RWPE1 (cell line): ENCODE results near the gene MCM5.
"Not testable (repeated sequence)": the region's sequence is repeated elsewhere in the genome, so short reads cannot be mapped to it uniquely, and the experiment has no call there.

Experiments
- CTCF ChIA-PET: fragments of 350-600 bp; sonication (Branson Sonifier 250); formaldehyde crosslinking; extraction: SDS; loops from one replicate; lab custom pipeline; 2021; lab: Yijun Ruan, JAX
- POLR2A ChIA-PET: fragments of 400-600 bp; formaldehyde crosslinking; extraction: SDS; loops from one replicate; lab custom pipeline; 2020; ENCODE audit warnings: antibody characterized with exemption; ENCODE audit not compliant: low non-redundant PET; lab: Yijun Ruan, JAX
- DNase-seq: peaks from one replicate; pipeline ENCODE4 v3.0.0; 2012; ENCODE audit warnings: low spot score
- H3K27ac ChIP-seq: fragments of 450-650 bp; 2 replicates; pipeline ENCODE4 v1.5.1; 2017
- TF ChIP-seq, protein P1 (sequence below): fragments of 450-650 bp; conservative IDR thresholded peaks from 2 replicates; pipeline ENCODE4 v1.5.1; 2017; ENCODE audit warnings: low read depth, mild to moderate bottlenecking

The MCM5 gene

DNA sequence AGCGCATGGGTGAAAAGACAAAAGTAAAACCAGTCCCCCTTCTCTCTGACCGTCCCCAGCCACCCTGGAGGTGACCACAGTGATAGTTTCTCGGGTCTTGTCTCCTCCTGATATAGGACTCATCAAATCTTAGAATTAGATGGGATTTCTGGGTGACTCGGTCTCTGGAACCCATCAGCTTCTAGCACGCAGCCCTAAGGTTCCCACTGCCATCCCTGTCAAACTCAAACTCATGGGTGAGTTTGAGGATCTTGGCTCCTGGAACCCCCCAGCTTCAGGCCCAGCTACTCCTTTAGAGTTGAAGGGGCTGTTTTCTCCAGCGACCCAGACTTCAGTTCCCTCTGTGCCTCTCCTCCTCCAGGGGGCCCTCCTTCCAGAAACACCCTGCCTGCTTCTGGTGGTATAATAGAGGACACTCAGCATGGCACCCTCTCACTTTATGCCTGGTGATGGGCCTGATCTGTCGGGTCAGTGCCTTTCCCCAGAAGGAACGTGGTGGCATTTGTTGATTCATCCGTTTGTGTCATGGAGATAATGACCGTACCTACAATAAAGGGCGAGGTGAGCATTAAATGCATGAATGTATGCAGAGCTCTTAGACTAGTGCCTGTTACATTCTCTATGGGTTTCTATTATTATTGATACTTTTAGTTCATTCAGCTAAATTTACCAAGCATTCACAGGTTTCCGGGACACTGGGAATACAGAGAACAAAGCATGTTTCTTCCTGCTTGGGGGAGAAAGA, 31.7 kb downstream of the MCM5 start:
- CTCF ChIA-PET: interaction anchor here (0.9 to 1.1 kb wide), 2 partner anchors 151 to 685 kb away, joined by 3 to 10 read pairs; no protein-coding TSS in a partner anchor
- no peak for DNase-seq
- H3K27ac ChIP-seq: 0 out of 2 replicates have a peak overlapping the region, but pooled peaks have one; percentile 50
- TF ChIP-seq, protein P1, sequence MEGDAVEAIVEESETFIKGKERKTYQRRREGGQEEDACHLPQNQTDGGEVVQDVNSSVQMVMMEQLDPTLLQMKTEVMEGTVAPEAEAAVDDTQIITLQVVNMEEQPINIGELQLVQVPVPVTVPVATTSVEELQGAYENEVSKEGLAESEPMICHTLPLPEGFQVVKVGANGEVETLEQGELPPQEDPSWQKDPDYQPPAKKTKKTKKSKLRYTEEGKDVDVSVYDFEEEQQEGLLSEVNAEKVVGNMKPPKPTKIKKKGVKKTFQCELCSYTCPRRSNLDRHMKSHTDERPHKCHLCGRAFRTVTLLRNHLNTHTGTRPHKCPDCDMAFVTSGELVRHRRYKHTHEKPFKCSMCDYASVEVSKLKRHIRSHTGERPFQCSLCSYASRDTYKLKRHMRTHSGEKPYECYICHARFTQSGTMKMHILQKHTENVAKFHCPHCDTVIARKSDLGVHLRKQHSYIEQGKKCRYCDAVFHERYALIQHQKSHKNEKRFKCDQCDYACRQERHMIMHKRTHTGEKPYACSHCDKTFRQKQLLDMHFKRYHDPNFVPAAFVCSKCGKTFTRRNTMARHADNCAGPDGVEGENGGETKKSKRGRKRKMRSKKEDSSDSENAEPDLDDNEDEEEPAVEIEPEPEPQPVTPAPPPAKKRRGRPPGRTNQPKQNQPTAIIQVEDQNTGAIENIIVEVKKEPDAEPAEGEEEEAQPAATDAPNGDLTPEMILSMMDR: no peak
- POLR2A ChIA-PET: no interaction called here

DNA sequence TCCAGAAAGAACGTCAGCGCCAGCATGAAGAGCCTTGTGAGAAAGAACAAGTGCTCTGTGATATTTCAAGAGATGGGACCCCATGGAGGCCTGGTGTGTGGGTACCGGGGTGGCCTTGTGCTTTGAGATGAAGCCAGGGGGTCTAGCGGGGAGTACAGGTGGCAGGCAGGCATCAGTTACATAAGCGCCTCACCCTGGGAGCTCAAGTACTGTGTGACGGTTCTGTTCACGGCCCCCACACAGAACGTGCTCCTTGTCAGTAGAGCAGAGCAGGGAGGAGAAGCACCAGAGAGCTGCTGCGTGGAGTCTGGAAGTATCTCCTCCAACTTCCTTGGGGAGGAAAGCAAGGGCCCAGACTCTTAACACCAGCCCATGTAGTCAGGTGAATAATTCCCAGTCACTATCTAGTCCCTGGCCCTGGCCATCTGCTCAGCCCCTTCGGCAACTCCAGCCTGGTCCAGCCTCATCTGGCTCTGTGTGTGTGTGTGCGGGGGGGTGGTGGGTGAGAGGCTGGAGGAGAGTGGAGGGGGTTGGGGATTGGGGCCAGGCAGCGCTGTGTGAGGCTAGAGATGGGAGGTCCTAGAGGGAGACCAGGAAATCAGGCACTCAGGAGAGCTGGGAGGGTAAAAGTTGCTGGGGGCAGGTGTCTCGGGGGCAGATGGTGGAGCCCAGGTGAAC, 32.4 kb downstream of the MCM5 start:
- ChIA-PET POLR2A (no interaction called here), CTCF (interaction anchor here (0.8 to 0.9 kb wide), 2 partner anchors 151 to 684 kb away, joined by 3 read pairs; no protein-coding TSS in a partner anchor)

DNA sequence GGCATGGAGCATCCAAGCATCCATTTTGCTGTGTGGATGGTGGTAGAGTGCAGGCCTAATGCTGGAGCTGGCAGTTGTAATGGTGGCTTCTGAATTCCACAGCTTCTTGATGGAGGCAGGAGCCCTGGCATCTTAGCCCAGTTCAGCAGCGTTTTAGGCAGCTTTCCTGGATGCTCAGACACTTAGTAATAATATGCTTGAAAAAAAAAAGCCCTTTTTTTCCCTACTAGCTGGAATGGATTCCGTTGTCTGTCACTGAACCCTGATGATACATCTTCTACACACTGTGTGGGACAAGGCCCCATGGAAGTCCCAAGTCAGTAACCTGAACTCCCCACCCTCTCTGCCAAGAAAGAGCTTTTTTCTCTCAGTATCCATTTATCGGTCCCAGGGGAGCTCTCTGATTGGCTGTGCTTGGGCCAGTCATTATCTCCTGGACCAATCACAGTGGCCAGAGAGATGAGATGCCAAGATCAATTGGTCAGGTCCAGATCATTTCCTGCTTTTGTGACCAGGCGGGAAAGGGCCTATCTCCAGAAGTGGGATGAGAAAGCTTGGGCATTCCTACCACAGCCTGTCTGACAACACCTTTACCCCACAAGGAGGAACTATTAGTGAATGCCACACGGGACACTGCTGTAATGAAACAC, 34.2 kb downstream of the MCM5 start:
- CTCF ChIA-PET: no interaction called here
- TF ChIP-seq, protein P1: no peak
- DNase-seq: no peak
- H3K27ac ChIP-seq: peak overlapping the region; percentile 22
- POLR2A ChIA-PET: no interaction called here

More for the DNA sequence above, 32.4 kb downstream of the MCM5 start:
- no peak overlapping the region; the same call in 1 of the 2 replicates for H3K27ac ChIP-seq
- no peak for DNase-seq
- TF ChIP-seq, protein P1: no peak

DNA sequence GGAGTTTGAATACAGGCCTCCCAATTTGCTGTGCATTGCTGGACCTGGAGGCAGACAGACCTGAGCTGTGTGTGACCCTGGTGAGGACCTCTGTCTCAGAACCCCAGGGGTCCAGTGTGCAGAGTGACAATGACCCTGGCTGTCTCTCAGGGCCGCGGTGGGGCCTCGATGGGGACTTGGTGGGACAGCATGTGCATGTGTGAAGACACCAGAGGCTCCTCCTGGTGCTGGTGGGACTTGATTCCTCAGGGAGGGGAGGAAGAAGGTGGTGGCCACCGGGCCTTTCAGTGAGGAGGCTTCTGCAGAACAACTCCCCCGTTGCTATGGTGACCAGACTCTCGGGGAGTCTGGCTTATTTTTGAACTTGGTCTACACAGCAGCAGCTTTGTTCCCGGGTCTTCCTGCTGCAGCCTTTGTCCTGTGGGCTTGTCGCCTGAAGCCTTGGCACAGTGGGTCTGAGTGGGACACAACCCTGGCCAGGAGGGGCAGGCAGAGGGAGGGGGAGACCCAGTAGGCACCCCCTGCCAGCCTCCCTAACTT, 35.3 kb downstream of the MCM5 start:
- ChIA-PET POLR2A (no interaction called here), CTCF (no interaction called here)
- peak overlapping the region; percentile 51 for H3K27ac ChIP-seq
- no peak for DNase-seq
- TF ChIP-seq, protein P1: no peak

DNA sequence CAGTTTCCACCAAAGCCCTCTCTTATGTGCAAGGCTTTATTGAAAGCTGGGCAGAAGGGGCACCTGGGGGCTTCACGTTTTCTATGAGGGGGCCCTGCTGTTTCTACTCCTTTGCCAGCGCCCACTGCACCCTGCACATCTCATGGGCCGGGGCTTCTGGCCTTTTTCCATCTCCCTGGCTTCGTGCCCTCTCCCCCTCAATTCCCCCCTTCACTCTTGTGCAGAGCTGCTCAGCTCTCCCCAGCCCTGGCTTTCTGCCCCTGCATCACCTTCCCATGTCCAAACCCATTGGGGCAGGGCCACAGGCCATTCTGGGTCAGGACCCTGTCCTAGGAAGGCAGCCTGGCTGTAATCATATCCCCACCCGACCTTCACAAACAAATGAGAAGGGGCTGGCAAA, 36.5 kb downstream of the MCM5 start:
- ChIA-PET CTCF (no interaction called here), POLR2A (no interaction called here)
- H3K27ac ChIP-seq: peak overlapping the region; percentile 51
- TF ChIP-seq, protein P1: no peak
- DNase-seq: no peak

DNA sequence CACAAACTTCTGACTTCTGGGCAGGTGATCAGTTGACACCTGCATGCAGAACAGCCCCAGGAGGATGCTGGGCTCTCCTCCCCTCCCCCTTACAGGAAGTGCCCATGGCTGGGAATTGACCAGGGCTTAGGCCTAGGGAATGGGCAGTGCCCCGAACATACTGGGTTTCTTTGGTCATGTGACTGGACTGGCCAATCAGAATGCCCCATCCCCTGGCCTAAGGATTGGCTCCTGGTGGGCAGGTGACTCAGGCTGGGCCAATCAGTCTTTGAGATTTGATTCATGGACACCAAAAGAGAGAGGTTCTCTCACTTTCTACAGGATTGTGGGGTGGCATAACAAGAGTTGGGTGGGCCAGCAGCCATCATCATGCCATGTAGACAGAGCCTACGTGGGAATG, 37.1 kb downstream of the MCM5 start:
- peak; percentile 65 for DNase-seq
- CTCF ChIA-PET: no interaction called here
- POLR2A ChIA-PET: no interaction called here
- TF ChIP-seq, protein P1: no peak
- peak overlapping the region; percentile 51 for H3K27ac ChIP-seq

DNA sequence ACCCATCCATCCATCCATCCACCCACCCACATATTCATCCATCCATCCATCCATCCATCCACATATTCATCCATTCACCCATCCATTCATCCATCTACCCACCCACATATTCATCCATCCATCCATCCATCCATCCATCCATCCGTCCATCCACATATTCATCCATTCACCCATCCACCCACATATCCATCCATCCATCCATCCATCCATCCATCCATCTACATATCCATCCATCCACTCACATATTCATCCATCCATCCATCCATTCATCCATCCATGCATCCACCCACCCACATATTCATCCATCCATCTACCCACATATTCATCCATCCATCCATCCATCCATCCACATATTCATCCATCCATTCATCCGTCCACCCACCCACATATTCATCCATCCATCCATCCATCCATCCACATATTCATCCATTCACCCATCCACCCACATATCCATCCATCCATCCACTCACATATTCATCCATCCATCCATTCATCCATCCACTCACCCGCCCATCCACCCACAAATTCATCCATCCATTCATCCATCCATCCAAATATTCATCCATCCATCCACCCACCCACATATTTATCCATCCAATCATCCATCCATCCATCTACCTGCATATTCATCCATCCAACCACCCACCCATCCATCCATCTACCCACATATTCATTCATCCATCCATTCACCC, 38.9 kb downstream of the MCM5 start:
- H3K27ac ChIP-seq, CTCF ChIA-PET, POLR2A ChIA-PET, DNase-seq: not testable (repeated sequence)
